ENCODE measurements around the gene SLC27A4. TPM values are rescaled to one million over a fixed set of nuclear protein-coding genes. Genes with fewer than 3 reads are reported as not detected.
A peak's percentile ranks its signal among the peaks of the same experiment; 100 is the strongest.
"Not testable (repeated sequence)": the region's sequence is repeated elsewhere in the genome, so short reads cannot be mapped to it uniquely, and the experiment has no call there.

SLC27A4 gene
- total RNA-seq, 1 experiment from 2014 or later = 31.1 TPM

GRCh38 chr9:128321879-128322403 lies 18.4 kb upstream of the SLC27A4 start:
- no peak for DNase-seq
- Histone ChIP-seq H3K36me3 (peaks cover 45% of the 10 kb centered on the region), H3K4me3 (peak overlapping the region; percentile 84), H3K9me3 (no peaks in the 10 kb centered on the region), H3K27me3 (no peaks in the 10 kb centered on the region)

GRCh38 chr9:128322404-128323211 lies 17.7 kb upstream of the SLC27A4 start, which contains the start of the genes COQ4 and TRUB2:
Gene COQ4, plus strand, starts transcription at chr9:128322839. Its CDS starts 20 bp downstream, at chr9:128322859.
Gene TRUB2, minus strand, starts transcription at chr9:128322447. Its CDS starts 39 bp downstream, at chr9:128322408.
- peak; percentile 92 for DNase-seq
- H3K4me3 ChIP-seq = peak within 1 kb of the TSS; percentile 84
- no peaks in the 10 kb centered on the region for H3K27me3 ChIP-seq
- H3K36me3 ChIP-seq = peaks cover 43% of the 10 kb centered on the region
- no peaks in the 10 kb centered on the region for H3K9me3 ChIP-seq

GRCh38 chr9:128323212-128323730 lies 17.1 kb upstream of the SLC27A4 start:
- Histone ChIP-seq H3K27me3 (no peaks in the 10 kb centered on the region), H3K36me3 (peaks cover 38% of the 10 kb centered on the region), H3K9me3 (no peaks in the 10 kb centered on the region), H3K4me3 (peak overlapping the region; percentile 84)
- DNase-seq = no peak

GRCh38 chr9:128323791-128324190 lies 16.5 kb upstream of the SLC27A4 start:
- H3K4me3 ChIP-seq = peak overlapping the region; percentile 84
- no peaks in the 10 kb centered on the region for H3K9me3 ChIP-seq
- H3K27me3 ChIP-seq = no peaks in the 10 kb centered on the region
- peaks cover 35% of the 10 kb centered on the region for H3K36me3 ChIP-seq
- no peak for DNase-seq

- Histone ChIP-seq H3K36me3 (peaks cover 35% of the 10 kb centered on the region), H3K4me3 (peak overlapping the region; percentile 84), H3K9me3 (no peaks in the 10 kb centered on the region), H3K27me3 (no peaks in the 10 kb centered on the region)
- DNase-seq = no peak
Measured at GRCh38 chr9:128324401-128324800, 15.9 kb upstream of the SLC27A4 start.

- Histone ChIP-seq H3K4me3 (no peak overlapping the region), H3K27me3 (no peaks in the 10 kb centered on the region), H3K36me3 (peaks cover 33% of the 10 kb centered on the region), H3K9me3 (no peaks in the 10 kb centered on the region)
- DNase-seq = no peak
Measured at GRCh38 chr9:128325629-128326028, 14.7 kb upstream of the SLC27A4 start.

- Histone ChIP-seq H3K9me3 (no peaks in the 10 kb centered on the region), H3K36me3 (peaks cover 3% of the 10 kb centered on the region; the same call in 1 of the 2 replicates), H3K27me3 (no peaks in the 10 kb centered on the region), H3K4me3 (no peak overlapping the region)
- no peak for DNase-seq
Measured at GRCh38 chr9:128333451-128333869, 6.9 kb upstream of the SLC27A4 start.

GRCh38 chr9:128335161-128335560 lies 5.2 kb upstream of the SLC27A4 start:
- H3K36me3 ChIP-seq = peaks cover 3% of the 10 kb centered on the region; the same call in 1 of the 2 replicates
- H3K27me3 ChIP-seq = no peaks in the 10 kb centered on the region
- no peak for DNase-seq
- no peak overlapping the region for H3K4me3 ChIP-seq
- no peaks in the 10 kb centered on the region for H3K9me3 ChIP-seq

GRCh38 chr9:128335914-128336313 lies 4.4 kb upstream of the SLC27A4 start:
- no peaks in the 10 kb centered on the region for H3K27me3 ChIP-seq
- DNase-seq = no peak
- no peak overlapping the region for H3K4me3 ChIP-seq
- peaks cover 3% of the 10 kb centered on the region; the same call in 1 of the 2 replicates for H3K36me3 ChIP-seq
- H3K9me3 ChIP-seq = no peaks in the 10 kb centered on the region

- no peak for DNase-seq
- no peaks in the 10 kb centered on the region for H3K27me3 ChIP-seq
- H3K36me3 ChIP-seq = peaks cover 2% of the 10 kb centered on the region; the same call in 1 of the 2 replicates
- no peaks in the 10 kb centered on the region for H3K9me3 ChIP-seq
- H3K4me3 ChIP-seq = no peak overlapping the region
Measured at GRCh38 chr9:128337936-128338335, 2.4 kb upstream of the SLC27A4 start.

- not testable (repeated sequence) for DNase-seq, H3K9me3 ChIP-seq, H3K4me3 ChIP-seq, H3K27me3 ChIP-seq, H3K36me3 ChIP-seq
Measured at GRCh38 chr9:128338852-128339614, 1.3 kb upstream of the SLC27A4 start.

- peaks cover 12% of the 10 kb centered on the region for H3K36me3 ChIP-seq
- peak overlapping the region; percentile 79 for H3K4me3 ChIP-seq
- no peaks in the 10 kb centered on the region for H3K9me3 ChIP-seq
- no peaks in the 10 kb centered on the region for H3K27me3 ChIP-seq
- DNase-seq = no peak
Measured at GRCh38 chr9:128340691-128341434, 536 bp downstream of the SLC27A4 start.

- peak overlapping the region; percentile 79 for H3K4me3 ChIP-seq
- H3K36me3 ChIP-seq = peaks cover 13% of the 10 kb centered on the region
- H3K9me3 ChIP-seq = no peaks in the 10 kb centered on the region
- H3K27me3 ChIP-seq = no peaks in the 10 kb centered on the region
- peak; percentile 71 for DNase-seq
Measured at GRCh38 chr9:128341435-128341849, 1.1 kb downstream of the SLC27A4 start.

GRCh38 chr9:128342971-128343680 lies 2.8 kb downstream of the SLC27A4 start:
- no peak overlapping the region for H3K4me3 ChIP-seq
- no peaks in the 10 kb centered on the region for H3K27me3 ChIP-seq
- no peak for DNase-seq
- peaks cover 17% of the 10 kb centered on the region for H3K36me3 ChIP-seq
- H3K9me3 ChIP-seq = no peaks in the 10 kb centered on the region

GRCh38 chr9:128343855-128344254 lies 3.5 kb downstream of the SLC27A4 start:
- Histone ChIP-seq H3K9me3 (no peaks in the 10 kb centered on the region), H3K36me3 (peaks cover 19% of the 10 kb centered on the region), H3K27me3 (no peaks in the 10 kb centered on the region), H3K4me3 (no peak overlapping the region)
- DNase-seq = no peak
